Neural progenitor cell (in vitro differentiated cells): ENCODE data around the gene FRMPD4. TPM values are rescaled to one million over a fixed set of nuclear protein-coding genes. Genes with fewer than 3 reads are reported as not detected.

Experiments used
- DNase-seq: peaks from one replicate; pipeline ENCODE4 v3.0.0-alpha.2; 2016; ENCODE audit warnings: low spot score
- H2AFZ ChIP-seq: fragments of 200-600 bp; sonication (generic); replicated peaks from 2 replicates; pipeline ENCODE4 v1.6.1; 2016; ENCODE audit warnings: antibody characterized with exemption
- H3F3A ChIP-seq: fragments of 200-600 bp; sonication (generic); 2 replicates; pipeline ENCODE4 v1.6.1; 2016; ENCODE audit warnings: antibody characterized with exemption, low read depth
- H3K27ac ChIP-seq: fragments of 200-600 bp; sonication (generic); 2 replicates; pipeline ENCODE4 v1.5.1; 2016; ENCODE audit warnings: mild to moderate bottlenecking
- H3K27me3 ChIP-seq: fragments of 200-600 bp; sonication (generic); 2 replicates; pipeline ENCODE4 v1.6.1; 2016; ENCODE audit warnings: mild to moderate bottlenecking, moderate library complexity
- H3K36me3 ChIP-seq: fragments of 200-600 bp; sonication (generic); 2 replicates; pipeline ENCODE4 v1.5.1; 2016
- H3K4me1 ChIP-seq: fragments of 200-600 bp; sonication (generic); 2 replicates; pipeline ENCODE4 v1.6.1; 2016; ENCODE audit warnings: mixed run types
- H3K4me2 ChIP-seq: fragments of 200-600 bp; sonication (generic); 2 replicates; pipeline ENCODE4 v1.6.1; 2016
- H3K4me3 ChIP-seq: fragments of 200-600 bp; sonication (generic); 2 replicates; pipeline ENCODE4 v1.5.1; 2016
- H3K79me2 ChIP-seq: fragments of 200-600 bp; sonication (generic); 2 replicates; pipeline ENCODE4 v1.6.1; 2016; ENCODE audit warnings: low read depth
- H3K9ac ChIP-seq: fragments of 200-600 bp; sonication (generic); 2 replicates; pipeline ENCODE4 v1.6.1; 2016
- H3K9me3 ChIP-seq: fragments of 200-600 bp; sonication (generic); 2 replicates; pipeline ENCODE4 v1.5.1; 2016; ENCODE audit warnings: low read depth
- H4K20me1 ChIP-seq: fragments of 200-600 bp; sonication (generic); 2 replicates; pipeline ENCODE4 v1.6.1; 2016; ENCODE audit warnings: low read depth
- H3K27ac Mint-ChIP-seq: 3 replicates; pipeline ENCODE4 v1.8.0; 2021; ENCODE audit warnings: mixed read lengths
- H3K27me3 Mint-ChIP-seq: 2 replicates; pipeline ENCODE4 v1.8.0; 2022; ENCODE audit warnings: low read depth, mild to moderate bottlenecking, inconsistent platforms, moderate library complexity, mixed read lengths; ENCODE audit not compliant: insufficient read depth
- H3K36me3 Mint-ChIP-seq: 3 replicates; pipeline ENCODE4 v1.8.0; 2021; ENCODE audit warnings: mixed read lengths
- H3K4me1 Mint-ChIP-seq: 3 replicates; pipeline ENCODE4 v1.8.0; 2021; ENCODE audit warnings: mixed read lengths
- H3K4me3 Mint-ChIP-seq: 3 replicates; pipeline ENCODE4 v1.8.0; 2021; ENCODE audit warnings: mild to moderate bottlenecking, moderate library complexity, mixed read lengths
- H3K9me3 Mint-ChIP-seq: 3 replicates; pipeline ENCODE4 v1.8.0; 2020; ENCODE audit warnings: mixed read lengths
- EZH2 ChIP-seq: fragments of 200-600 bp; sonication (generic); IDR thresholded peaks from 2 replicates; pipeline ENCODE4 v1.6.1; 2017; ENCODE audit warnings: antibody characterized with exemption, mild to moderate bottlenecking, moderate library complexity
- EZH2phosphoT487 ChIP-seq: fragments of 200-600 bp; sonication (generic); IDR thresholded peaks from 2 replicates; pipeline ENCODE4 v1.6.1; 2017; ENCODE audit warnings: antibody characterized with exemption
- total RNA-seq: library from RNA; depleted of rRNA; stranded (reverse); fragments of >200 nt; gene quantifications from 2 replicates; pipeline ENCODE4 v1.2.3, GENCODE V29; 2015; ENCODE audit warnings: low replicate concordance
- TF ChIP-seq, protein P1 (sequence below): fragments of 200-600 bp; sonication (generic); IDR thresholded peaks from 2 replicates; pipeline ENCODE4 v1.5.1; 2017; ENCODE audit warnings: antibody characterized with exemption, mild to moderate bottlenecking

Gene FRMPD4
- total RNA-seq, 1 donor from 2014 or later = not detected

DNA sequence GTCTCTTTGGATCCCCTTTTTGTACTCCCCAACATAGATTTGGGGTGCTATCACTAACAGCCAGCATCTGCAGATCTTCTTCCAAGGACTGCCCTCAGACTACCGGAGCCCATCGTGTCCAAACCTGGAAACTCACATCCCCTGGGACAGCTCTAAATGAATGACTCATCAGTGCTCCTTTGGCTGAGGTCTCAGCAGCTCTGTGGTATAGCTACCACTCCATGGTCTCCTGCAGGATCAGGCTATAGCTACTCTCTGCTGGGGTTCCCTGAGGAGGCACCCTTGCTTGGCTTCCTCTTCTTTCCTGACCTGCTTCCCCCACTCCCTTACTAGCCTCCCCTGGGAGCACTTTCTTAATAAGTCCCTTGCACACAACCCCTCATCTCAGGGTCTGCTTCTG is 555.5 kb downstream of the FRMPD4 start:
- TF ChIP-seq, protein P1, sequence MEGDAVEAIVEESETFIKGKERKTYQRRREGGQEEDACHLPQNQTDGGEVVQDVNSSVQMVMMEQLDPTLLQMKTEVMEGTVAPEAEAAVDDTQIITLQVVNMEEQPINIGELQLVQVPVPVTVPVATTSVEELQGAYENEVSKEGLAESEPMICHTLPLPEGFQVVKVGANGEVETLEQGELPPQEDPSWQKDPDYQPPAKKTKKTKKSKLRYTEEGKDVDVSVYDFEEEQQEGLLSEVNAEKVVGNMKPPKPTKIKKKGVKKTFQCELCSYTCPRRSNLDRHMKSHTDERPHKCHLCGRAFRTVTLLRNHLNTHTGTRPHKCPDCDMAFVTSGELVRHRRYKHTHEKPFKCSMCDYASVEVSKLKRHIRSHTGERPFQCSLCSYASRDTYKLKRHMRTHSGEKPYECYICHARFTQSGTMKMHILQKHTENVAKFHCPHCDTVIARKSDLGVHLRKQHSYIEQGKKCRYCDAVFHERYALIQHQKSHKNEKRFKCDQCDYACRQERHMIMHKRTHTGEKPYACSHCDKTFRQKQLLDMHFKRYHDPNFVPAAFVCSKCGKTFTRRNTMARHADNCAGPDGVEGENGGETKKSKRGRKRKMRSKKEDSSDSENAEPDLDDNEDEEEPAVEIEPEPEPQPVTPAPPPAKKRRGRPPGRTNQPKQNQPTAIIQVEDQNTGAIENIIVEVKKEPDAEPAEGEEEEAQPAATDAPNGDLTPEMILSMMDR = no peak
- TF ChIP-seq EZH2 = no peak
- TF ChIP-seq EZH2phosphoT487 = no peak
- Histone ChIP-seq H3K27ac (no peak overlapping the region), H3K4me2 (no peak overlapping the region), H3F3A (no peaks in the 10 kb centered on the region), H3K4me3 (no peak overlapping the region), H3K4me1 (no peaks in the 10 kb centered on the region), H3K27me3 (no peaks in the 10 kb centered on the region), H3K9me3 (no peaks in the 10 kb centered on the region), H3K36me3 (no peaks in the 10 kb centered on the region), H4K20me1 (no peaks in the 10 kb centered on the region), H2AFZ (no peak overlapping the region), H3K79me2 (no peaks in the 10 kb centered on the region), H3K9ac (no peak overlapping the region)
- Mint-ChIP-seq H3K36me3 (no peaks in the 10 kb centered on the region), H3K4me1 (no peaks in the 10 kb centered on the region), H3K27me3 (peaks cover 2% of the 10 kb centered on the region), H3K9me3 (no peaks in the 10 kb centered on the region), H3K27ac (no peak overlapping the region), H3K4me3 (no peak overlapping the region)
- no peak for DNase-seq

DNA sequence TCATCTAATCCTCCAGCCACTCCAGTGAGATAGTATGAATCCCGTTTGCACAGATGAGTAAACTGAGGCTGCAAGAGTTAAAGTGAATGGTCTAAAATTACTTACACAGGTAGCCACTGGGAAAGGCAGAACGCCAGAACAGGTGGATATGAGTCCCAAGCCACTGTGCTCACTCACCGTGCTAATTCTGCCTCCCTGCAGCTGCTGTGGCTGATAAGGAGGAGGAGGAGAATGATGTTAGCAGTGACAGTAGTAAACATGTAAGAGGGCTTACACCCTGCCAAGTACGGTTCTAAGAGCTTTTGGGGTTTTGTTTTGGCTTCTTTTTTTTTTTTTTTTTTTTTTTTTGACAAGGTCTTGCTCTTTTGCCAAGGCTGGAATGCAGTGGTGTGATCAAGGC is 562.5 kb downstream of the FRMPD4 start:
- TF ChIP-seq EZH2 = no peak
- Histone ChIP-seq H3K4me1 (no peaks in the 10 kb centered on the region), H2AFZ (no peak overlapping the region), H3K4me2 (no peak overlapping the region), H3K9ac (no peak overlapping the region), H3K79me2 (no peaks in the 10 kb centered on the region), H3K36me3 (no peaks in the 10 kb centered on the region), H4K20me1 (no peaks in the 10 kb centered on the region), H3K4me3 (no peak overlapping the region), H3F3A (no peaks in the 10 kb centered on the region), H3K27ac (no peak overlapping the region), H3K9me3 (no peaks in the 10 kb centered on the region), H3K27me3 (no peaks in the 10 kb centered on the region)
- no peaks in the 10 kb centered on the region for H3K36me3 Mint-ChIP-seq
- H3K4me3 Mint-ChIP-seq = no peak overlapping the region
- H3K4me1 Mint-ChIP-seq = peaks cover 3% of the 10 kb centered on the region
- no peaks in the 10 kb centered on the region for H3K9me3 Mint-ChIP-seq
- no peak overlapping the region for H3K27ac Mint-ChIP-seq
- DNase-seq = no peak
- H3K27me3 Mint-ChIP-seq = peaks cover 7% of the 10 kb centered on the region

DNA sequence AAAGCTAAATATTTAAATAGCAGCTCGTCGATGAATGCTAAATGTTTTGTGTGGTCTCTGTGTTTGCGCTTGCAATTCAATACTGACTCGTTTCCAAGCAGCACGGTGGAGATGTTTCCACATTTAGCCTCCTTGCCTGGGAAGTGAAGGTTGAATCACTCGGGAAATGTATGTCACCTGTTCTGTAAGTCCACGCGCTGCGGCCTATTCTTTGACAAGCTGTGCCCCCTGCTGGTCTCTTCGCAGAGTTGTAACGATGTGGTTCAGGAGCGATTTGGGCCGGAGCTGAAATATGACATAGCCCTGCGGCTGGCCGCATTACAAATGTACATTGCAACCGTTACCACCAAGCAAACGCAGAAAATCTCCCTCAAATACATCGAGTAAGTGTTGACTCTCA is 563.4 kb downstream of the FRMPD4 start:
- DNase-seq = peak; percentile 82
- Histone ChIP-seq H3K4me2 (no peak overlapping the region), H3K9ac (no peak overlapping the region), H4K20me1 (no peaks in the 10 kb centered on the region), H2AFZ (no peak overlapping the region), H3K9me3 (no peaks in the 10 kb centered on the region), H3K4me3 (no peak overlapping the region), H3F3A (no peaks in the 10 kb centered on the region), H3K27me3 (no peaks in the 10 kb centered on the region), H3K36me3 (no peaks in the 10 kb centered on the region), H3K4me1 (no peaks in the 10 kb centered on the region), H3K79me2 (no peaks in the 10 kb centered on the region), H3K27ac (no peak overlapping the region)
- no peaks in the 10 kb centered on the region for H3K9me3 Mint-ChIP-seq
- TF ChIP-seq EZH2phosphoT487 (no peak), EZH2 (no peak)
- TF ChIP-seq, protein P1 = peak; percentile 61
- H3K4me1 Mint-ChIP-seq = peaks cover 3% of the 10 kb centered on the region
- peaks cover 7% of the 10 kb centered on the region for H3K27me3 Mint-ChIP-seq
- H3K36me3 Mint-ChIP-seq = no peaks in the 10 kb centered on the region
- H3K27ac Mint-ChIP-seq = no peak overlapping the region
- peak overlapping the region; percentile 41 for H3K4me3 Mint-ChIP-seq

DNA sequence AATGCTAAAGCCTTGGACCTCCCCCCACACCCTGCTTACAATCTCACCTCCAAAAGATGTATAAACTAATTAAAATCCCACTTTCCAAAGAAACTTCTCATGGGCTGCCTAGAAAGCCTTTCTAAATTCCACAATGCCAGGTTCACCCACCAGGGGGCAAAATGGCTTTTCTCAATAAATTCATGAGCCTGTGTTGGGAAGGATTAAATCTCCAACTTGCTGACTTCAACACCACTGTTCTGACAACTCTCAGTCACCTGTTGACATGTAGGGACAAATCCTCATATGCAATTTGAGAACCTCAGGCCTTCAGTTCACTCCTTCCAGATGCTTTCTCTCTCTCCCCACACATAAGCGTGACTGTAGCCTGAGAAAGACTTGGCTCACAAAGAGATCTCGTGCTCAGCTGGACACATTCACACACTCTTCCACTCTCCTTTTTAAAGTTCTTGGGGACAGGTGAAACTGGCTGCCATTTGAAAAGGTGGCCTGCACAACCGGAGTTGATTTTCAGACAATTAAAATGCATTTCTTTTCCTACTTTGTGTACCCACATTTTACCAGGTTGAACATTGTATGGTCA is 564.3 kb downstream of the FRMPD4 start:
- Mint-ChIP-seq H3K27me3 (peaks cover 7% of the 10 kb centered on the region), H3K4me3 (no peak overlapping the region), H3K36me3 (no peaks in the 10 kb centered on the region), H3K27ac (no peak overlapping the region), H3K4me1 (peaks cover 3% of the 10 kb centered on the region), H3K9me3 (no peaks in the 10 kb centered on the region)
- no peaks in the 10 kb centered on the region for H3K36me3 ChIP-seq
- H3K4me3 ChIP-seq = no peak overlapping the region
- H3K4me2 ChIP-seq = no peak overlapping the region
- peak; percentile 4 for DNase-seq
- no peak overlapping the region for H3K9ac ChIP-seq
- no peaks in the 10 kb centered on the region for H4K20me1 ChIP-seq
- TF ChIP-seq EZH2 = no peak
- TF ChIP-seq, protein P1 = peak; percentile 52
- TF ChIP-seq EZH2phosphoT487 = no peak
- no peak overlapping the region for H3K27ac ChIP-seq
- no peaks in the 10 kb centered on the region for H3K27me3 ChIP-seq
- no peaks in the 10 kb centered on the region for H3K4me1 ChIP-seq
- H2AFZ ChIP-seq = no peak overlapping the region
- H3K79me2 ChIP-seq = no peaks in the 10 kb centered on the region
- no peaks in the 10 kb centered on the region for H3F3A ChIP-seq
- no peaks in the 10 kb centered on the region for H3K9me3 ChIP-seq
